COLO668 (cell line): ENCODE results near the gene DMBX1.

Experiments
- DNase-seq: peaks from one replicate; lab custom pipeline; 2025; ENCODE audit not compliant: unreplicated experiment; lab: John Stamatoyannopoulos, UW

DMBX1 gene

DNA sequence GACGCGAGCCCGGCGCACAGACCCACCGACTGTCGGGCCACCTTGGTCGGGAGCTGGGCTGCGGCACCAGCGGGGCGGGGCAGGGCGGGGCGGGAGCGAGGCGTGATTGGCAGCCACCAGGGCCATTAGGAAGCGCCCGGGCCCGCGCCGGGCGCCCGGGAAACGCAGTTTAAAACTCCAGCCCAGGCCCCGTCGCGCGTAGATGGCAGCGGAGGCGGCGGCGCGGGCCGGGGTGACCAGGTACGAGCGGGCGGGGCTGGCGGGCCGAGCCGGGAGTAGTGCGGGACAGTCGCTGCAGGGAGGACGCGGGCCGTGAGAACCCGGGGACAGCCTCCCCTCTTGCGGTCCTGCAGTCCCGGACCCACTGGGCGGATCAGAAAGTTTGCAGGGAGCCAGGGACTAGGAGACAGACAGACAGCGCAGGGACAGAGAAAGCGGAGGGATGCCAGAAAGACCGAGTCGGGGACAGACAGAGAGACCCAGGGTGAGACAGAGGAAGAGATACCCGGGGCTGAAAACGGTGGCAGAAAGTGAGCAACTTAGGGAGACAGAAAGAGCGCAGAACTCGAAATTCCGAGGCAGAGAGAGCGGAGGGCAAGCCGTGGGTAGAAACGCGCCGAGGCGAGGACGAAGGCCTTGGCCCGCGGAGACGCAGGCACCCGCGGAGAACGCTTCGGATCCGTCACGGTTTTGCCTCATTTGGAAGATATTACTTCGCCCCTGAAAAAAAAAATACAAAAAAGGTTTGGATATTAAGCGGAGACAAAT lies at the start of gene DMBX1:
Gene DMBX1 (plus strand): TSS at position 199 of the 768 bp plus-strand sequence. CDS start 17,175 bp downstream, outside the sequence.
- peak; percentile 55 for DNase-seq

DNA sequence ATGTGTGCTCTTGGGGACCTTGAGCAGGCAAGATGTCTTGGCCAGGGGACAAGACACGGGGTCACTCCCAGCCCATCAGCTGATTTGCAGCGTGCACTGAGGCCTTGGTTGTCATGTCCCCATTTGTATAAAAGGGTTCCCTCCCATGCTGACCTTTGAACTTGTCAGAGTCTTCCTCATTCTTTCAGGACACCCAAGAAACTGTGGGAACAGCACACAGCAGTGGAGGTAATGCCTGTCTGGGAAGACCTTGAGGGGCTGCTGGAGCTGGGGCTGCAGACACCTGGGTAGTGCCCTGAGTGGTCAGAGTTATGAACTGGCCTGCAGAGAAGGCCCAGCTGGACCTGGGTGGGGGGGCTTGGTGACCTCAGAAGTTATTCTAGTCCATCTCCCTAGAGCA lies 49.2 kb upstream of the DMBX1 start:
- no peak for DNase-seq

DNA sequence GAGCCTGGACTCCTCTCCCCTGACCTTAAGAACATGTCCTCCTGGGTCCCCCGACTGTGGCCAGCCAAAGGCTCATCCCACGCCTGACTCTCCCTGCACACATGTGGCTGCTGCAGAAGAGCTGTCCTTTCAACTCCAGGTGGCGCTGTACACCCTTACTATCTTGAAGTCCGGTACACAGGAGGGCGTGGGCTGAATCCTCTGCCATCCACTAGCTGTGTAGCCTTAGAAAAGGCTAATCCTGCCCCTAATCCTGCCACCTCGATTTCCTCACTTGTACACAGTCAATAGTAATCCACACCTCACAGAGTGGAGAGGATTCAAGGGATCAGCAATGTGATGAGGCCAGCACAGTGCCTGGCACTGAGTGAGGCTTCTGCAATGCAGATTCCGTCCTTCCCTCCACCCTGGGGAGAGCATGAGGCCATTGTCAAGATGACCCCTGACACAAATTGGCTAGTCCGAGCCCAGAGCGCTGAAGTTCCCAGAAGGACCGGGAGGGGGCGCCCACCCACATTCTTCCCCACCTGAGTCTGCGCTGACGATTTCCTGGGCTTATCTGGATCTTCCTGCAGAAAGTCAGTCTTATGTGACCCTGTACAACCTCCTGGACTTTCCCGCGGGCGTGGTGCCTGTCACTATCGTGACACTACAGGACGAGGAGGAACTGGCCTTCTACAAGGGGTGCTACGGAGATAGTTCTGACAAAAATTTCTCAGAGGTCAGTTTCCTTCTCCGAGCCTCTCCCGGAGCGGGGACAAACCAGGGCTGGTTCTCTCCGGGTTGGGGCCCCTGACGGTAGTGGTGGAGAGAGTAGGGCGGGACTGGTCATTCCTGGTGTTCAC lies 47.1 kb upstream of the DMBX1 start:
- peak; percentile 70 for DNase-seq

DNA sequence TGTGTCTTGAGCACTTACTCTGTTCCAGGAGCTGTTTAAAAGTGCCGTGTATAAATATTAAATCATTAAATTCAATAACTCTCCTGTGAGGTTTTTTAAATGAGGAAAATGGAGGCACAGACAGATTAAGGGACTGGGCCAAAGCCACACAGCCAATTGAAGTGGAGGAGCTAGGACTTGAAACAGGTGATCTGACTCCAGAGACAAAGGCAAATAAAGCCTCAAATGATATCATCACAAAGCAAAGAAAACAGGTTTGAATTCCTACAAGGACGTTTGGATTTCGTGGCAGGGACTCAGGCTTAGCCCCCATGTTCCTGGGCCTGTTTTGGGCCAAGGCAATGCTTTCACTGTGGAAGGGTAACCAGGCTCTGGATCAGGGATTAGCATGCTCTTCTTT lies 45.2 kb upstream of the DMBX1 start:
- no peak for DNase-seq

DNA sequence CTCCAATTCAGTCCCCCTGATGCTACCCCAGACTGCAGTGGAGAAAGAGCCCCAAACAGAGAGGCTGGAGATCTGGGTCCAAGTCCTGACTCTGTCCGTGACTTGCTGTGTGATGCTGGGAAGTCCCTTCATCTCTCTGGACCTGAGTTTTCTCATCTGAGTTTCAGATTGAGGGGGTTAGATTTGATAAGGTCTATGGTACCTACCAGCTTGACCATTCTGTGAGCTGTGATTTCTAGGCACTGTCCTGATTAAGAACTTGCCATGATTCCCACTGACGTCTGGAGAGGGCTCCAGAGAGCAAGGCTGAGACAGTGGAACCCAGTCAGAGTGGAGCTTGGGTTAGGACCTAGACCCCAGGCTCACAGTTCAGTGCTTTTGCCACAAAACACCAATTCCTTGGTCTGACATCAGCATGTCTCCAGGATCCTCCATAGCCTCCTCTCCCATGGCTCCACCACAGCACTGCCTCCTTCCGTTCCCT lies 43.8 kb upstream of the DMBX1 start:
- DNase-seq = no peak

DNA sequence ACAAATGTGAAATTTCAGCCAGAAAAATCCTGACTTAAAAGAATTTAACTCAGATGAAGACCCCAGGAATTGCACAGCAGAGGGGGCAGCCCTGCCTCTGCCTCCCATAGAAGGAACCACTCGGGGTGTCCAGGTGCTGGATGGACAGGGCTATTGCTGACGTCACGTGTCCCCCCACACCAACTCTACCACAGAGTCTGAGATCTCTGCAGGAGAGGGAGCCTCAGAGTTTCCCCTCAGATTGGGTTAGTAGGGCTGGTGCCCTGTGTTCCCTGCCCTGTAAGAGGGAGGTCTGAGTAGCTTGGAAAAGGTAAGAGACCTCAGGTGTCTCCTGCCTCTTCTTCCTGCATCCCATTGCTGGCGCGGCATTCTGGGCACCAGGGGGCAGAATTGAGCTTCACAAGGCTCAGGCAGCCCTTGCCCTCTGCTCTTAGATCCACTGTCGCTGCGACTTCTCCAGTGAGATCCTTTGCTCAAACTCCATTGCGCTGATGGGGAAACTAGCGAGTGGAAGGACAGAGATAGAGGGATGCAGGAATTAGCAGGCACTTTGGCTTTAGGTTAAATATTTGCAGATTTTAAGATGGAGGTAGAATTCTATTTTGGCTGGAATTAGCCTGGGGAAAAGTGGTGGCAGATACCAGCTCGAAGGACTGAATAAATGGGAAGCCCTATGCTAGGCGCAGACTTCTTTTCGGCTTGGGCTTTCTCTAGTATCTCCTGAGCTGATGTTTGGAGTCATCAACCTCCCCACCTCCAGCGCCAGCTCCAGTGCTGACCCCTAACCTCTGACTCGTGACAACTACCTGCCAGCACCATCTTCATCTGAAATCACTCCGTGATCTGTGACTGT lies 42.8 kb upstream of the DMBX1 start:
- DNase-seq = peak; percentile 89

DNA sequence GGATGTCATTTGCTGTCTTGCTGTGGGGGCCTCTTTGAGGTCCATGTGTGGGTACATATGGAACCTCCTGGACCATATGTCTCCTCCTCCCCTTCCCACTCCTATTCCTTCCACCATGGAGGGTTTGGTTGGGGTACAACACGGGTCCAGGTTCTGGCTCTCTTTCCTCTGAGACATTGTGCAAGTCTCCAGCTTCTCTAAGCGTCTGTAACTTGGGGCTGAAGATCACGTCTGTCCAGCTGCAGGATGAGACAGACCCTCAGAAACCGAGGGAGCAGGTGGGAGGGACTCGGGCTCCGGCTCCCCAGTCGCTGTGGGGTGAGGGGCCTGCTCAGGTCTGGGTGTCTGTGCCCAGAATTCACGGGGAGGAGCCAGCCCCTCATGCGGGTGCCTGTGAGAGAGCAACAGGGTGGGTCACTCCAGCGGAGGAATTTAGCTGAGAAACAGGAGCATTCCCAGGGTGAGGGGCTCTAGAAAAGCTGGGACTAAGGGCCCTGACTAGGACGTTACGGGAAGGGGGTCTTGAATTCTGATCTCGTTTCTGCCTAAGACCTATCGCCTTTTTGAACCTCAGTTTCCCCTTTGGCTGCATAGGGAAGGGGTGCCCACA lies 42.0 kb upstream of the DMBX1 start:
- no peak for DNase-seq

DNA sequence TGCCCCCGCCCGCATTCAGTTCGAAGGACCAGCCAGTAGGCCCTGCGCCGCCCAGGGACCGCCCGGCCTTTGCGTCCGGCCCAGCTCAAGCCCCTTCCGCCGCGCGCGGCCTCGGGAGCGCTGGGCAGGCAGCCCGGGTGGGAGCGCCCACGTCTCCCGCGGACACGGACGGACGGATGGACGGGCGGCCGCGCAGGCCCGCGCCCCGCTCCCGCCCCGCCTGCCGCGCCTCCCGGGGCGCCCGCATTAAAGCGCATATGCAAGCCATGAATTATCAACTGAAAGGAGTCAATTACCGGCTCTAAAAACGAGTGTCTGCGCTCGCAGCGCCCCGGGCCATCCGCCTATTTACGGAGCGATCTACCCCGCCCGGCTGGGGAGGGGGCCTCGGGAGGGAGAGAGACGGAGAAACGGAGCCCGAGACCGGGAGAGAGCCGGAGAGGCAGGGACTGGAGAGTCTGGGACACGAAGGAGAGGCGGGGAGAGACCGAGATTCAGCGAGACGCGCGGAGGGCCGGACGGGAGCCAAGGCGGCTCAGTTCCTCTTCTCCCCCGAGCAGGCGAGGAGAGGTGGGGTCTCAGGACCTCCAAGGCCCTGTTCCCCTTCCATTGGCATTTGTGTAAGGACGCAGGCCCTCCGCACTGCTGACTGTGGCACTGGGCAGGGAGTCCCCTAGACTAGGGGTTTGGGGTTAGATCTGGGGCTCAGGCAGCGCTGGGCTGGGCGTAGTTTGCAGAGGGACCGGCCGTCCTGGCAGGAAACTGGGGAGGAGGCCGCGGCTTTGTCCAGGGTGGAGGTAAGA lies 41.3 kb upstream of the DMBX1 start:
- no peak for DNase-seq

DNA sequence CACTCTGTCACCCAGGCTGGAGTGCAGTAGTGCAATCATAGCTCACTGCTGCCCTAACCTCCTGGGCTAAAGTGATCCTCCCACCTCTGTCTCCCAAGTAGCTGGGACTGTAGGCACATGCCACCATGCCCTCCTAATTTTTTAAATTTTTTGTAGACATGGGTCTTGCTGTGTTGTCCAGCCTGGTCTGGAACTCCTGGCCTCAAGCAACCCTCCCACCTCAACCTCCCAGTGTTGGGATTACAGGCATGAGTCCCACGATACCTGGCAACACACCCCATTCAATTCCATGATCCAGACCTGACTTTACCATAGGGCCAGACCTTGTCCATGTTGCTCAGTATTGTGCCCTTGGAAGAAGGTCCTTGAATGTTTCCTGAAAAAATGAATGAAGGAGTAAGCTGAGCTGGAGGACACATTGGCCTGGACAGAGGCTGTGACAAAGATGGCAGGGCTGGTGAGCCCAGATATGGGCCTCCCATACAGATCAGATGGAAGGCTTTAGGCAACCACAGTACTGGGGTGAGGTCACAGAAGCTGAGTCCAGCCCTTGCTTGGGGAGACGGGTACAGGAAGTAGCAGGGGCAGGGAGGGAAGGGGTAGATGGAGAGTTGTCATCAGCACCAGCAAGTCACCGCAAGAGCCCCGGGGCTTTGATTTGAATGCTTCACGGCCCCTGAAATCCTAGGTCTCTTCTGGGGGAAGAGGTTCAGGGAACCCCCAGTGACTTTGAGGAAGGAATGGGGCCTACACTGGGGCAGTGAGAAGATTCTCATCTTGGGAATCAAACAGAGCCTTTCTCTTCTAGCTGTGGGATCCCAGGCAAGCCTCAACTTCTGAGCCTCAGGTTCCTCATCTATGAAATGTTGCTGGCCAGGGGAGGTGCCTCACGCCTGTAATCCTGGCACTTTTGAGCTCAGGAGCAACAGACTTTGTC lies 40.1 kb upstream of the DMBX1 start:
- DNase-seq = no peak

DNA sequence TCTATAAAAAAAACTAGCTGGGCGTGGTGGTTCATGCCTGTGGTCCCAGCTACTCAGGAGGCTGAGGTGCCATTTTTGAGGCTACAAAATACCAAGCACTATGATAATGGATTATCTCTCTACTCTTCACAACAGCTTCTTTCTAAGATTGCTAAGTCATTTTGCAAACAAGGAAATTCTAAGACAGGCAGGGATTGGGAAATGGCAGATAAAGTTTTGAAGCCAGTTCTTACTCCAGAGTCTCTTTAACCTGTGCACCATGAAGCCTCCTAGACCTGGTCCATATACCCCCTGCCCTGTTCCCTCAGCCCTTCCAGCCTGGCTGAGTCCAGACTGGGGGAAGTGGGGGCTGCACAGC lies 39.5 kb upstream of the DMBX1 start:
- DNase-seq = no peak

DNA sequence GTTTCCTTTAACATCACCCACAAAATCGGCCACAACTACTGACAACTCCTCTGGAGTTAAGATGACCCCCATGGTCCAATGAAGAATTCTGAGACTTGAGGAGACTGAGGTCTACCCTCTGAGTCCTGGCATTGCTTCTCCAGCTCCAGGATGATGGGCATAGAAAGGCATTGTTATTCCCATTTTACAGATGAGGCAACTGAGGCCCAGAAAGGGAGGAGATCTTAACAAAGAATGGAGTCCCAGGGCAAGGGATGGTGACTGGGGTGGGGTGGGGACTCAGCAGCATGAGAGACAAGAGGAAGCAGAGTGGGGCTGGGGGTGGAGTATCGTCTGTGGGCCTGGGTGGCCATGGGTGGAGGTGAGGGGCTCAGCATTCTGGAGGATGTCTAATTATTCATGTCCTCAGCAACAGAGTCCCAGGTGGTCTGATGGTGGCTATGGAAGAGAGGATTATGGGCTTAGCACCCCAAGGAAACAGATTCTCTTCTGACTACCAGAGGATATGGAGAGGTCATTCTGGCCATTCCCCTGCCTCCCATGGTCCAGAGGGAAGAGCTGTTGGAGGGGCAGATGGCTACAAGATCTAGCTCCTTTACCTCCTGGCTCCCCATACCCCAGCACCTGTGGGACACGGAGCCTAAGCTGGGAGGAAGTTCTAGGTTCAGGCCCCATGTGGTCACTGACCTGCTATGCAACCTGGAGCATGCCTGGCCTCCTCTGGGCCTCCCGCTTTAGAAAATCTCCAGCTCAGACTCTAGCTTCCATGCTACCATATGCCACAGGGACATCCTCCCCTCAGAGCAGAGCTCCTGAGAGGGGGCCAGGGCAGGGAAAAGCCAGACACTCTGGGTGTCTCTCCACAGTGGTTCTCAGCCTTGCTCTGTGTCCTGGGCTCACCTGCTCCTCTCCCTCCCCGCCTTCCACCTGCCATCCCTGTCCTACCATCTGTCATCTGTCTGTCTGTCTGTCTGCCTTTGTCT lies 37.4 kb upstream of the DMBX1 start:
- no peak for DNase-seq

DNA sequence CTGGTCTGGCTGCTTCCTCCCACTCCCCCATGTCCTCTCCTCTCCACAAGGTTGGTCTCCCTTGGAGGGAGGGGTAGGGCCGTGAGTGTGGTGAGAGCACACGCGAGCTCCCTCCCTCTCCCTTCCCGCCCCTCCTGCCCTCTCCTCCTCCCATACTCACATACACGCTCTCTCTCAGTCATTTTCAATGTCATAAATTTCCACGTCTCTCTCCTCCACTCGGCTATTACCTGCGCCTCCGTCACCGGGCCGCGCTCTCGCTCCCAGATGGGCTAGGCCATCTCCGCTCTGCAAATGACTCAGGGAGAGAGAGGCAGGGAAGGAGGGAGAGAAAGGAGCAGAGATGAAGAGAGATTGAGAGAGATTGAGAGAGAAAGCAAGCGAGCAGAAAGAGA lies 36.7 kb upstream of the DMBX1 start:
- DNase-seq = peak; percentile 30

DNA sequence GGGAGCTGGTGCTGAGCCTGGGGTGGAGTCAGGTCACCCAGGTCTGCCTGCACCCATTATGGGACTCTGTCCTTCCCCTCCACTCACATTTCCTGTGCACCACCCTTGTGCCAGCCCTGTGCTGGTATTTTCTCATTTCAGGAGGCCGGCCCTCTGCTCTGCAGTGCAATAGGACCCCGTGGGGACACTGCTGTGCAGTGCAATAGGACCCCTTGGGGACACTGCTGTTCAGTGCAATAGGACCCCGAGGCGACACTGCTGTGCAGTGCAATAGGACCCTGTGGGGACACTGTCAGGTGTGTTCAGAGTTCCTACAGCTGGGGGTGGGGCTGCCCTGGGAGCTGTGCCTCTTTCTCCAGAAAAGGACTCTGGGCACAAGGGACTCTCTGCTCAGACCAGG lies 36.2 kb upstream of the DMBX1 start:
- DNase-seq = no peak

DNA sequence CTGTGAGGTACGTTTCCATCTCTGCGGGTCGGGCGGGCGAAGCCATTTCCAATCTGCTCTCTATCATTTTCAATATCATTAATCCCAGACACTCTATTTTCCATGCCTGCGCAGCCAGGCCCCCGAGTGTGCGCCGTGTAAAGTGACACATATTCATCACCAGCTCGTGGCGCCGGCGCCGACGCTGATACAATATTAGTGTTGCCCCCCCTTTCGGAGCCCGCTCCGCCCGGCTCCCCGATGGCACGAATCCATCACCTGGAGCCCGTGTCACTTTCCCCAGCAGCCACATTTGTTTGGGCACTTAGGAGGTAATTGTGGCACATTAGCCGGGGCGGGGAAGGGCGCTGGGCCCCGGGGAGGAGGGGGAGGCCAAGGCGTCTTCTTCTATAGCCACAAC lies 33.7 kb upstream of the DMBX1 start:
- no peak for DNase-seq

DNA sequence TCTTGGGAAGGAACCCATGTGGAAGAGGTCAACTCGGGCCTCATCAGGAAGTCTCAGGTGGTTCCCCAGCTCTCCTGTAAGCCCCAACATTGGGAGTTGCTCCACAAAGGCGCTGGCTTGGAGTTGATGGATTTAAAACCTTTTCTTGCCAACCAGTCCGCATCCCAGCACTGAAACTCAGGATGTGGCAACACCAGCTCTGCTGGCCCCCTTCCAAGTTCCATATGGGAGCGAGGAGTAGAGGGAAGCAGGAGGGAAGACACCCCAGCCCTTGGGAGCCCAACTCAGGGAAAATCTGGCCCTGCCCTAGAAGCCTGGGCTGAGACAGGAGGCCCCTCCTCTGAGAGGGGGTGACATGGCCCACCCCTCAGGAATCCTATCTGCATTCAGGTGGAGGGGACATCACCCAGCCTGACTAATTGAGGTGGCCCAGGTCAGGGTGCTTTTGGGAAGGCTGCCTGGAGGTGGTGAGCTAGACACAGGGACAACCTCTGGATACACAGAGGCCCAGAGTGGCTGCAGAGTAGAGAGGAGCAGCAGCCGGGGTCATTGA lies 33.1 kb upstream of the DMBX1 start:
- no peak for DNase-seq

DNA sequence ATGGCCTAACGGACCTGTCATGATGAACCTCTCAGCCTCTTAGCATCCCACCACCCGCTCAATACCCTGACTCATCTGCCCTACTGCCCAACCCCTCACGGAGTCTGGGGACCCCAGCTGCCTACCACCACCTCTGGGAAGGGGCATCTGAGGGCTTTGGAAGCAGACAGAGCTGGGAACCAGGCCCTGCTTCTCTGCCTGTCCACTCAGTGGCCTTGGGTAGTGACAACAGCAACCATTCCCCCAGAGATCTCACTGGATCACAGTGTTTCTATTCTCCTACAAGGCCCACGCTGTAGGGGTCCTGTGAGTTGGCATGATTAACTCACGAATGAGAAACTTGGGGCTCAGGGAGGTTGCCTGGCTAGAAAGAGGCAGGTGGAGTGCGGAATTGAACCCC lies 32.5 kb upstream of the DMBX1 start:
- DNase-seq = no peak

DNA sequence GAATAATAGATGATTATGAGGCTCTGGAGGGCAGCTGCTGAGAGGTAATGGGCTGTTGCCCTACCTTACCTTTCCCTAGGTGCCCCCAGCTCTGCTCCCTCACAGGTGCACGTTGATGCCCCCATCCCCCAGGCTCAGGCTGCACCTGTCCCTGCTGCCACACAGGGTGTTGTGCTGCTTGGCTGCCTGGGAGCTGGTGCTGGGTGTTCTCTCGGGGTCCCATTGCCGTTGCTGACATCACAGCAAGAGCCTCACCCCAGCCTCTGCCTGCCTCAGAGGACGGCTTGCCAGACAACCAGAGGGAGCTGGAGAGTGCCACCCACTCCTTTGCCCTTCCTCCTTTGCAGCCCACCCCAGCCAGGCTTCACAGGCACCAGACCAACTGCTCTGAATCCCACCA lies 31.4 kb upstream of the DMBX1 start:
- no peak for DNase-seq

DNA sequence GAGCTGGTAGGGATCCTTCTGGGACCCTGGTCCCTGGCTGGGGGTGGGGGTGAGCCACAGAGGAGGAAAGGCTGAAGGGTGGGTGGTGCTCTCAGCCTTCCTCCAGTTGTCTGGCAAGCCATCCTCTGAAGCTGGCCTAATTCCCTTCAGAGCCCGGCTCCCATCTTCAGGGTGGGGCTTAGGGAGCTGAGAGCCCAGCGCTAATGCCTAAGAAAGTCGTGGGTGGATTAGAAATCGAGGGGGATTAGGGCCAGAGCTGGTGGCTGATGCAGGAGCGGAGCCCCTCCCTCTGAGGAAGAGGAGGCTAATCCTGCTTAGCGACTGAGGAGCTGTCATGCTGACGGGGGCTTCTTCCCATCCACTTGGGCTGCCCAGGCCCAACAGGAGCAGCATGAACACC lies 30.8 kb upstream of the DMBX1 start:
- DNase-seq = no peak
